Thymus (tissue), 2 donors: ENCODE measurements around the gene TTC31. TPM values are rescaled to one million over a fixed set of nuclear protein-coding genes. Genes with fewer than 3 reads are reported as not detected.

Source experiments
- polyA plus RNA-seq: library from polyadenylated mRNA; stranded (reverse); fragments of 200-250 nt; gene quantifications from one replicate; pipeline ENCODE4 v1.2.3, GENCODE V29; 2013
- total RNA-seq: library from RNA; stranded (reverse); fragments of 120-200 nt; gene quantifications from one replicate; pipeline ENCODE4 v1.2.4, GENCODE V29; 2013
- donor health status: healthy.

TTC31 gene
- total and polyA plus RNA-seq, 2 donors = 10.3 to 23.5 TPM

Other genes with a start within 250 kb of the TTC31 start
- gene SLC4A5, start 139.7 kb upstream of the TTC31 start, total RNA-seq = 0.85 TPM
- gene SLC4A5, start 139.7 kb upstream of the TTC31 start, polyA plus RNA-seq = 2.5 TPM
- gene DCTN1, start 102.8 kb upstream of the TTC31 start, total RNA-seq = 54.3 TPM
- gene DCTN1, start 102.8 kb upstream of the TTC31 start, polyA plus RNA-seq = 68.2 TPM
- gene C2orf81, start 61.5 kb upstream of the TTC31 start, total RNA-seq = 0.66 TPM
- 5.3 TPM for gene C2orf81, start 61.5 kb upstream of the TTC31 start, polyA plus RNA-seq
- gene WDR54, start 61.4 kb upstream of the TTC31 start, total RNA-seq = 35.6 TPM
- gene WDR54, start 61.4 kb upstream of the TTC31 start, polyA plus RNA-seq = 32.5 TPM
- 9.5 TPM for gene RTKN, start 41.1 kb upstream of the TTC31 start, total RNA-seq
- gene RTKN, start 41.1 kb upstream of the TTC31 start, polyA plus RNA-seq = 17.2 TPM
- gene INO80B, start 28.0 kb upstream of the TTC31 start, total RNA-seq = 27.0 TPM
- 53.0 TPM for gene INO80B, start 28.0 kb upstream of the TTC31 start, polyA plus RNA-seq
- gene WBP1, start 24.6 kb upstream of the TTC31 start, total RNA-seq = 56.4 TPM
- gene WBP1, start 24.6 kb upstream of the TTC31 start, polyA plus RNA-seq = 114 TPM
- 27.6 TPM for gene MOGS, start 17.7 kb upstream of the TTC31 start, total RNA-seq
- gene MOGS, start 17.7 kb upstream of the TTC31 start, polyA plus RNA-seq = 38.5 TPM
- gene MRPL53, start 10.4 kb upstream of the TTC31 start, total RNA-seq = 101 TPM
- gene MRPL53, start 10.4 kb upstream of the TTC31 start, polyA plus RNA-seq = 67.7 TPM
- gene CCDC142, start 83 bp upstream of the TTC31 start, total RNA-seq = 9.1 TPM
- gene CCDC142, start 83 bp upstream of the TTC31 start, polyA plus RNA-seq = 6.7 TPM
- gene LBX2, start 16.5 kb downstream of the TTC31 start, total RNA-seq = 0.09 TPM
- 0.89 TPM for gene LBX2, start 16.5 kb downstream of the TTC31 start, polyA plus RNA-seq
- 14.1 TPM for gene PCGF1, start 24.6 kb downstream of the TTC31 start, total RNA-seq
- gene PCGF1, start 24.6 kb downstream of the TTC31 start, polyA plus RNA-seq = 29.0 TPM
- gene TLX2, start 31.4 kb downstream of the TTC31 start, total RNA-seq = 0.19 TPM
- 0.11 TPM for gene TLX2, start 31.4 kb downstream of the TTC31 start, polyA plus RNA-seq
- 0.14 TPM for gene DQX1, start 43.1 kb downstream of the TTC31 start, total RNA-seq
- 0.78 TPM for gene DQX1, start 43.1 kb downstream of the TTC31 start, polyA plus RNA-seq
- gene AUP1, start 46.6 kb downstream of the TTC31 start, total RNA-seq = 59.5 TPM
- gene AUP1, start 46.6 kb downstream of the TTC31 start, polyA plus RNA-seq = 208 TPM
- gene HTRA2, start 46.9 kb downstream of the TTC31 start, total RNA-seq = 42.9 TPM
- gene HTRA2, start 46.9 kb downstream of the TTC31 start, polyA plus RNA-seq = 70.6 TPM
- 1.4 TPM for gene LOXL3, start 70.9 kb downstream of the TTC31 start, total RNA-seq
- gene LOXL3, start 70.9 kb downstream of the TTC31 start, polyA plus RNA-seq = 1.6 TPM
- gene DOK1, start 71.6 kb downstream of the TTC31 start, total RNA-seq = 14.3 TPM
- 17.2 TPM for gene DOK1, start 71.6 kb downstream of the TTC31 start, polyA plus RNA-seq
- gene M1AP, start 165.2 kb downstream of the TTC31 start, total RNA-seq = 0.94 TPM
- 0.55 TPM for gene M1AP, start 165.2 kb downstream of the TTC31 start, polyA plus RNA-seq
- 2.5 TPM for gene SEMA4F, start 171.2 kb downstream of the TTC31 start, total RNA-seq
- 3.5 TPM for gene SEMA4F, start 171.2 kb downstream of the TTC31 start, polyA plus RNA-seq